H1 (cell line): ENCODE measurements around the gene DCBLD1. TPM values are rescaled to one million over a fixed set of nuclear protein-coding genes. Genes with fewer than 3 reads are reported as not detected.

Experiments
- CTCF ChIA-PET: fragments of 300-600 bp; sonication (Branson Sonifier 250); formaldehyde crosslinking; loops from one replicate; lab custom pipeline; 2021; ENCODE audit not compliant: partially characterized antibody; lab: Charles Lee
- POLR2A ChIA-PET: fragments of 300-600 bp; sonication (Branson Sonifier 250); formaldehyde crosslinking; loops from one replicate; lab custom pipeline; 2021; ENCODE audit warnings: inconsistent platforms; ENCODE audit not compliant: partially characterized antibody; lab: Charles Lee
- DNase-seq, 2 experiments: peaks; one replicate each; pipeline versions ENCODE4 v3.0.0 to v3.0.0-alpha.2; 2010 to 2022; ENCODE audit warnings: low spot score in 2 of 2, low read depth in 1 of 2, mixed read lengths in 1 of 2
- FAIRE-seq: peaks from 2 replicates; lab custom pipeline; 2011; peaks lifted over from hg19 to GRCh38; lab: Jason Lieb, UNC
- H2AFZ ChIP-seq: 2 replicates; pipeline ENCODE4 v1.8.1; 2012; ENCODE audit warnings: low read length, inconsistent platforms
- H2AK5ac ChIP-seq: 2 replicates; pipeline ENCODE4 v1.6.1; 2013; ENCODE audit warnings: low read depth, low read length
- H2BK120ac ChIP-seq: replicated peaks from 2 replicates; pipeline ENCODE3; 2013; ENCODE audit warnings: low read depth, low read length, inconsistent platforms
- H2BK12ac ChIP-seq: 2 replicates; pipeline ENCODE4 v1.6.1; 2013; ENCODE audit warnings: low read depth, low read length
- H2BK15ac ChIP-seq: 2 replicates; pipeline ENCODE4 v1.6.1; 2013; ENCODE audit warnings: low read length
- H2BK20ac ChIP-seq: 2 replicates; pipeline ENCODE4 v1.6.1; 2013; ENCODE audit warnings: low read length
- H2BK5ac ChIP-seq: 2 replicates; pipeline ENCODE4 v1.6.1; 2013; ENCODE audit warnings: low read depth, low read length
- H3K14ac ChIP-seq: 2 replicates; pipeline ENCODE4 v1.6.1; 2013; ENCODE audit warnings: inconsistent platforms; ENCODE audit not compliant: insufficient read length
- H3K18ac ChIP-seq: 2 replicates; pipeline ENCODE4 v1.6.1; 2013; ENCODE audit warnings: low read length; ENCODE audit errors: extremely low read depth
- H3K23ac ChIP-seq: 2 replicates; pipeline ENCODE4 v1.6.1; 2013; ENCODE audit warnings: inconsistent platforms; ENCODE audit not compliant: insufficient read length
- H3K23me2 ChIP-seq: 2 replicates; pipeline ENCODE4 v1.6.1; 2013; ENCODE audit warnings: low read depth, low read length
- H3K27ac ChIP-seq: 2 replicates; pipeline ENCODE4 v1.6.1; 2011; ENCODE audit warnings: low read depth, low read length, inconsistent platforms
- H3K27me3 ChIP-seq, 4 experiments: replicated peaks in 1 of 4; 1 replicate in 1 of 4; 2 replicates in 3 of 4; pipeline versions ENCODE4 v1.6.1 to v1.8.1; 2011 to 2013; ENCODE audit warnings: low read length in 3 of 4, mild to moderate bottlenecking in 3 of 4, inconsistent platforms in 2 of 4, mixed read lengths in 2 of 4, moderate library complexity in 1 of 4; ENCODE audit not compliant: control insufficient read depth in 3 of 4, insufficient read depth in 3 of 4; ENCODE audit errors: extremely low read depth in 1 of 4
- H3K36me3 ChIP-seq, 4 experiments: 2 replicates each; pipeline versions ENCODE4 v1.6.1 to v1.8.1; 2011 to 2013; ENCODE audit warnings: mild to moderate bottlenecking in 4 of 4, low read length in 3 of 4, moderate library complexity in 2 of 4, control low read depth in 1 of 4, inconsistent platforms in 1 of 4; ENCODE audit not compliant: insufficient read depth in 4 of 4, control insufficient read depth in 2 of 4
- H3K4ac ChIP-seq: replicated peaks from 2 replicates; pipeline ENCODE3; 2013; ENCODE audit warnings: low read length, low read depth, mixed read lengths, inconsistent platforms; ENCODE audit not compliant: insufficient read length
- H3K4me1 ChIP-seq, 4 experiments: replicated peaks in 1 of 4; 1 replicate in 1 of 4; 2 replicates in 3 of 4; pipeline versions ENCODE4 v1.6.1 to v1.8.1; 2011 to 2013; ENCODE audit warnings: low read length in 3 of 4, inconsistent platforms in 2 of 4, mixed read lengths in 1 of 4; ENCODE audit not compliant: insufficient read depth in 4 of 4, control insufficient read depth in 3 of 4
- H3K4me2 ChIP-seq, 2 experiments: 2 replicates each; pipeline versions ENCODE4 v1.6.1 to v1.8.1; 2011 to 2013; ENCODE audit warnings: low read depth in 2 of 2, low read length in 2 of 2, control low read depth in 1 of 2, inconsistent platforms in 1 of 2, mild to moderate bottlenecking in 1 of 2; ENCODE audit not compliant: insufficient read depth in 1 of 2
- H3K4me3 ChIP-seq, 4 experiments: fragments of 200-600, 300-600 bp in 1 of 4; sonication (generic), shearing (Covaris generic), sonication (Bioruptor Twin) in 1 of 4; 2 replicates each; pipeline versions ENCODE4 v1.5.1 to v1.8.1; 2011 to 2016; ENCODE audit warnings: low read length in 4 of 4, low read depth in 3 of 4, control low read depth in 2 of 4, inconsistent platforms in 2 of 4, mild to moderate bottlenecking in 2 of 4, mixed read lengths in 1 of 4, moderate library complexity in 1 of 4; ENCODE audit not compliant: insufficient read depth in 2 of 4; ENCODE audit errors: extremely low read depth in 1 of 4
- H3K56ac ChIP-seq: replicated peaks from 2 replicates; pipeline ENCODE3; 2013; ENCODE audit warnings: low read depth, mild to moderate bottlenecking, mixed read lengths, low read length, inconsistent platforms; ENCODE audit not compliant: insufficient read length
- H3K79me1 ChIP-seq: 2 replicates; pipeline ENCODE4 v1.6.1; 2013; ENCODE audit warnings: low read depth, low read length, control low read depth
- H3K79me2 ChIP-seq, 2 experiments: 2 replicates each; pipeline versions ENCODE4 v1.6.1 to v1.8.1; 2012 to 2013; ENCODE audit warnings: low read length in 2 of 2, mild to moderate bottlenecking in 2 of 2, inconsistent platforms in 1 of 2; ENCODE audit not compliant: insufficient read depth in 2 of 2, control insufficient read depth in 1 of 2
- H3K9ac ChIP-seq, 4 experiments: replicated peaks in 1 of 4; 1 replicate in 1 of 4; 2 replicates in 3 of 4; pipeline versions ENCODE4 v1.6.1 to v1.8.1; 2011 to 2013; ENCODE audit warnings: low read depth in 3 of 4, low read length in 3 of 4, control low read depth in 2 of 4, mild to moderate bottlenecking in 2 of 4, moderate library complexity in 2 of 4, inconsistent platforms in 1 of 4; ENCODE audit errors: extremely low read depth in 1 of 4
- H3K9me3 ChIP-seq, 2 experiments: 2 replicates each; pipeline versions ENCODE4 v1.6.1 to v1.8.1; 2012 to 2013; ENCODE audit warnings: mild to moderate bottlenecking in 2 of 2, moderate library complexity in 2 of 2, control low read depth in 1 of 2, inconsistent platforms in 1 of 2, low read depth in 1 of 2, low read length in 1 of 2, mixed read lengths in 1 of 2; ENCODE audit not compliant: insufficient read depth in 2 of 2
- H4K20me1 ChIP-seq, 2 experiments: replicated peaks in 1 of 2; 2 replicates each; pipeline versions ENCODE3 to v1.8.1; 2011 to 2013; ENCODE audit warnings: inconsistent platforms in 2 of 2, low read length in 2 of 2, mild to moderate bottlenecking in 1 of 2; ENCODE audit not compliant: insufficient read depth in 2 of 2, control insufficient read depth in 1 of 2
- H4K5ac ChIP-seq: 2 replicates; pipeline ENCODE4 v1.6.1; 2013; ENCODE audit warnings: low read length, low read depth, mixed read lengths, inconsistent platforms; ENCODE audit not compliant: insufficient read length
- H4K8ac ChIP-seq: 2 replicates; pipeline ENCODE4 v1.8.0; 2013; ENCODE audit warnings: mild to moderate bottlenecking, moderate library complexity, low read length, inconsistent platforms; ENCODE audit not compliant: insufficient read depth; ENCODE audit errors: extremely low read depth
- H4K91ac ChIP-seq: replicated peaks from 2 replicates; pipeline ENCODE3; 2013; ENCODE audit warnings: low read length, mixed read lengths, inconsistent platforms; ENCODE audit not compliant: insufficient read length
- SRF ChIP-seq: IDR thresholded peaks from 2 replicates; pipeline ENCODE4 v1.6.1; 2011; ENCODE audit warnings: mild to moderate bottlenecking, low read depth, low read length, moderate library complexity
- WGBS, 2 experiments: shearing (Covaris generic) in 1 of 2; methylation state at CpG; one replicate each; pipeline versions ENCODE4 v1.1.6 to v1.1.7; 2013 to 2015; ENCODE audit warnings: low lambda C conversion rate in 2 of 2, mixed read lengths in 2 of 2, inconsistent platforms in 1 of 2, low coverage in 1 of 2, missing lambda C conversion rate in 1 of 2; ENCODE audit not compliant: insufficient replicate concordance in 2 of 2, insufficient coverage in 1 of 2, insufficient read length in 1 of 2; ENCODE audit errors: extremely low coverage in 1 of 2, missing lambda C conversion rate in 1 of 2; 5-methylcytosine and 5-hydroxymethylcytosine counted together
- polyA plus RNA-seq, 7 experiments: library from polyadenylated mRNA; depleted of rRNA in 3 of 7; stranded (reverse) in 5 of 7; unstranded in 2 of 7; fragments of >200 nt in 5 of 7; fragments of 200-250 nt in 2 of 7; gene quantifications; 1 replicate in 5 of 7; 2 replicates in 1 of 7; 4 replicates in 1 of 7; pipeline versions ENCODE4 v1.2.1 to v1.2.3, GENCODE V29; 2011 to 2013; ENCODE audit warnings: missing spikeins in 2 of 7, mixed read lengths in 2 of 7
- total RNA-seq: library from RNA; stranded (reverse); fragmentation: NEBNext Ultra II Directional; extraction: Animal tissue kit (Norgen Biotek cat#: 25700); gene quantifications from 2 replicates; pipeline ENCODE4 v1.2.1, GENCODE V29; 2021
- TF ChIP-seq, protein P1 (sequence below): IDR thresholded peaks from 2 replicates; pipeline ENCODE4 v1.6.1; 2012; ENCODE audit warnings: low read length, inconsistent platforms
- TF ChIP-seq, protein P2 (sequence below): IDR thresholded peaks from 2 replicates; pipeline ENCODE4 v1.6.1; 2012; ENCODE audit warnings: inconsistent platforms

Gene DCBLD1
- total and polyA plus RNA-seq, 2 of the 8 experiments (the other 6 are each of a cell fraction or from before 2014, with no cell fraction given): 3.9 to 11.2 TPM

GRCh38 chr6:117525607-117526006 is 43.1 kb downstream of the DCBLD1 start:
- Histone ChIP-seq H3K9ac (no peak overlapping the region), H3K23me2 (no peaks in the 10 kb centered on the region), H2BK20ac (no peak overlapping the region), H3K4ac (no peak overlapping the region), H2BK12ac (no peak overlapping the region), H4K91ac (no peak overlapping the region), H3K79me2 (no peaks in the 10 kb centered on the region), H2BK15ac (no peak overlapping the region), H3K4me1 (no peaks in the 10 kb centered on the region), H2BK5ac (no peak overlapping the region), H3K4me3 (no peak overlapping the region), H2AK5ac (no peak overlapping the region), H2AFZ (no peak overlapping the region), H4K5ac (no peak overlapping the region), H3K18ac (no peak overlapping the region), H3K23ac (no peak overlapping the region), H3K36me3 (no peaks in the 10 kb centered on the region), H3K27ac (no peak overlapping the region), H3K79me1 (no peaks in the 10 kb centered on the region), H3K14ac (no peak overlapping the region), H2BK120ac (no peak overlapping the region), H4K20me1 (no peaks in the 10 kb centered on the region), H3K9me3 (no peaks in the 10 kb centered on the region), H3K56ac (no peak overlapping the region), H3K4me2 (no peak overlapping the region), H3K27me3 (no peaks in the 10 kb centered on the region), H4K8ac (no peak overlapping the region)
- TF ChIP-seq, protein P1, sequence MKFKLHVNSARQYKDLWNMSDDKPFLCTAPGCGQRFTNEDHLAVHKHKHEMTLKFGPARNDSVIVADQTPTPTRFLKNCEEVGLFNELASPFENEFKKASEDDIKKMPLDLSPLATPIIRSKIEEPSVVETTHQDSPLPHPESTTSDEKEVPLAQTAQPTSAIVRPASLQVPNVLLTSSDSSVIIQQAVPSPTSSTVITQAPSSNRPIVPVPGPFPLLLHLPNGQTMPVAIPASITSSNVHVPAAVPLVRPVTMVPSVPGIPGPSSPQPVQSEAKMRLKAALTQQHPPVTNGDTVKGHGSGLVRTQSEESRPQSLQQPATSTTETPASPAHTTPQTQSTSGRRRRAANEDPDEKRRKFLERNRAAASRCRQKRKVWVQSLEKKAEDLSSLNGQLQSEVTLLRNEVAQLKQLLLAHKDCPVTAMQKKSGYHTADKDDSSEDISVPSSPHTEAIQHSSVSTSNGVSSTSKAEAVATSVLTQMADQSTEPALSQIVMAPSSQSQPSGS: no peak
- TF ChIP-seq, protein P2, sequence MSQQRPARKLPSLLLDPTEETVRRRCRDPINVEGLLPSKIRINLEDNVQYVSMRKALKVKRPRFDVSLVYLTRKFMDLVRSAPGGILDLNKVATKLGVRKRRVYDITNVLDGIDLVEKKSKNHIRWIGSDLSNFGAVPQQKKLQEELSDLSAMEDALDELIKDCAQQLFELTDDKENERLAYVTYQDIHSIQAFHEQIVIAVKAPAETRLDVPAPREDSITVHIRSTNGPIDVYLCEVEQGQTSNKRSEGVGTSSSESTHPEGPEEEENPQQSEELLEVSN: no peak
- no peak for TF ChIP-seq SRF
- POLR2A ChIA-PET: no interaction called here
- FAIRE-seq: no peak
- 84% methylated on average over 2 of the region's 2 CpGs; no CpG with 5 or more reads in 1 of the 2 experiments for WGBS, 2 experiments
- no peak for DNase-seq
- CTCF ChIA-PET: interaction anchor here (0.6 to 2.2 kb wide), 2 partner anchors 47 to 58 kb away, joined by 4 to 5 read pairs; no protein-coding TSS in a partner anchor
